Endothelial cell of umbilical vein (primary cell): ENCODE data around the gene C13orf46. TPM values are rescaled to one million over a fixed set of nuclear protein-coding genes. Genes with fewer than 3 reads are reported as not detected.

Source experiments
- BruUV-seq: library from RNA; stranded (reverse); fragments of 400-500 nt; replicated peaks from 2 replicates; lab custom pipeline; 2021; lab: Mats Ljungman, UMichigan
- CTCF ChIA-PET: fragments of 300-600, 350-600 bp; sonication (Branson Sonifier 250); formaldehyde crosslinking; loops from one replicate; lab custom pipeline; 2021; ENCODE audit warnings: antibody characterized with exemption, inconsistent platforms; lab: Charles Lee
- POLR2A ChIA-PET: fragments of 300-600, 350-600 bp; sonication (Branson Sonifier 250); formaldehyde crosslinking; loops from one replicate; lab custom pipeline; 2021; ENCODE audit warnings: antibody characterized with exemption, inconsistent platforms; lab: Charles Lee
- DNase-seq: peaks from one replicate; pipeline ENCODE4 v3.0.0-alpha.2; 2011; ENCODE audit warnings: low read depth, low spot score
- FAIRE-seq: peaks from 2 replicates; lab custom pipeline; 2011; peaks lifted over from hg19 to GRCh38; lab: Jason Lieb, UNC
- H2AFZ ChIP-seq: 2 replicates; pipeline ENCODE4 v1.6.0; 2012; ENCODE audit warnings: low read depth, low read length, control low read depth, inconsistent platforms
- H3K27ac ChIP-seq: 2 replicates; pipeline ENCODE4 v1.5.1; 2011; ENCODE audit warnings: low read depth, mild to moderate bottlenecking, control low read depth, low read length, moderate library complexity; ENCODE audit not compliant: insufficient read depth
- H3K27me3 ChIP-seq, 2 experiments: 2 replicates each; pipeline versions ENCODE4 v1.6.0 to v1.6.1; 2011; ENCODE audit warnings: low read length in 2 of 2, mixed read lengths in 1 of 2; ENCODE audit not compliant: control insufficient read depth in 2 of 2, insufficient read depth in 2 of 2
- H3K36me3 ChIP-seq, 2 experiments: 2 replicates in 1 of 2; 3 replicates in 1 of 2; pipeline ENCODE4 v1.5.1; 2011; ENCODE audit warnings: low read length in 2 of 2, mild to moderate bottlenecking in 1 of 2, moderate library complexity in 1 of 2; ENCODE audit not compliant: control insufficient read depth in 2 of 2, insufficient read depth in 2 of 2; ENCODE audit errors: extremely low read depth in 1 of 2
- H3K4me1 ChIP-seq: 3 replicates; pipeline ENCODE4 v1.5.1; 2011; ENCODE audit warnings: mild to moderate bottlenecking, low read length; ENCODE audit not compliant: control insufficient read depth, insufficient read depth; ENCODE audit errors: extremely low read depth
- H3K4me2 ChIP-seq: 2 replicates; pipeline ENCODE4 v1.6.1; 2011; ENCODE audit warnings: low read length, control low read depth, mixed read lengths; ENCODE audit not compliant: insufficient read depth
- H3K4me3 ChIP-seq, 3 experiments: fragments of 200-600 bp in 1 of 3; sonication (generic), shearing (Covaris generic) in 1 of 3; replicated peaks in 1 of 3; 2 replicates each; pipeline ENCODE4 v1.5.1; 2011 to 2016; ENCODE audit warnings: control low read depth in 3 of 3, low read length in 3 of 3, mild to moderate bottlenecking in 2 of 3, inconsistent platforms in 1 of 3, low read depth in 1 of 3, moderate library complexity in 1 of 3; ENCODE audit not compliant: insufficient read depth in 1 of 3
- H3K79me2 ChIP-seq: 2 replicates; pipeline ENCODE4 v1.6.0; 2012; ENCODE audit warnings: low read length, inconsistent platforms; ENCODE audit not compliant: control insufficient read depth, insufficient read depth
- H3K9ac ChIP-seq: replicated peaks from 2 replicates; pipeline ENCODE3; 2011; ENCODE audit warnings: low read length, control low read depth; ENCODE audit not compliant: insufficient read depth; ENCODE audit errors: extremely low read depth
- H3K9me1 ChIP-seq: replicated peaks from 3 replicates; pipeline ENCODE4 v1.6.0; 2011; ENCODE audit warnings: mild to moderate bottlenecking, low read length; ENCODE audit not compliant: control insufficient read depth, insufficient read depth; ENCODE audit errors: extremely low read depth
- H3K9me3 ChIP-seq: replicated peaks from 2 replicates; pipeline ENCODE4 v1.5.1; 2012; ENCODE audit warnings: low read length, inconsistent platforms; ENCODE audit not compliant: control insufficient read depth, insufficient read depth
- H4K20me1 ChIP-seq: replicated peaks from 2 replicates; pipeline ENCODE3; 2011; ENCODE audit warnings: mild to moderate bottlenecking, low read length; ENCODE audit not compliant: control insufficient read depth, insufficient read depth; ENCODE audit errors: extremely low read depth
- CTCF ChIP-seq, 2 donors: IDR thresholded peaks; 1 replicate in 1 of 2; 2 replicates in 1 of 2; pipeline ENCODE4 v1.5.1; 2011; ENCODE audit warnings: low read length in 2 of 2, mild to moderate bottlenecking in 2 of 2, moderate library complexity in 2 of 2, control low read depth in 1 of 2, inconsistent platforms in 1 of 2, low read depth in 1 of 2; ENCODE audit not compliant: insufficient read depth in 1 of 2; ENCODE audit errors: extremely low read depth in 1 of 2
- EZH2 ChIP-seq: IDR thresholded peaks from 2 replicates; pipeline ENCODE4 v1.6.1; 2012; ENCODE audit warnings: borderline replicate concordance, low read depth, mild to moderate bottlenecking, moderate library complexity, low read length, inconsistent platforms; ENCODE audit not compliant: severe bottlenecking
- FOS ChIP-seq: IDR thresholded peaks from 2 replicates; pipeline ENCODE4 v1.6.1; 2011; ENCODE audit warnings: mild to moderate bottlenecking, low read length, moderate library complexity, borderline replicate concordance; ENCODE audit not compliant: insufficient read depth
- GATA2 ChIP-seq: IDR thresholded peaks from 2 replicates; pipeline ENCODE4 v1.7.0; 2011; ENCODE audit warnings: low read depth, mild to moderate bottlenecking, moderate library complexity, mixed read lengths, low read length; ENCODE audit not compliant: insufficient read length, insufficient read depth
- JUN ChIP-seq: IDR thresholded peaks from 2 replicates; pipeline ENCODE4 v1.6.1; 2011; ENCODE audit warnings: borderline replicate concordance, low read depth; ENCODE audit not compliant: insufficient read length, insufficient read depth
- MYC ChIP-seq: IDR thresholded peaks from one replicate; pipeline ENCODE4 v1.6.1; 2011; ENCODE audit warnings: mild to moderate bottlenecking, low read depth, low read length
- POLR2A ChIP-seq: IDR thresholded peaks from 2 replicates; pipeline ENCODE4 v1.6.1; 2012; ENCODE audit warnings: low read depth, mild to moderate bottlenecking, control low read depth, low read length
- POLR2AphosphoS5 ChIP-seq: IDR thresholded peaks from 2 replicates; pipeline ENCODE4 v1.6.1; 2012; ENCODE audit warnings: low read depth, mild to moderate bottlenecking, control low read depth, low read length, moderate library complexity; ENCODE audit not compliant: insufficient read depth
- dilution Hi-C: fragments of 300-500 bp; cut with MboI; formaldehyde crosslinking; loops from one replicate; pipeline ENCODE4 v1.15.0; 2019; ENCODE audit warnings: low sequenced_read_pairs; ENCODE audit not compliant: extremely low pct_ligation_motif_present
- intact Hi-C: fragments of 100-400 bp; cut with micrococcal nuclease; formaldehyde crosslinking; loops from one replicate; pipeline ENCODE4 v1.10.0; 2022
- polyA plus RNA-seq, 4 experiments: library from polyadenylated mRNA; depleted of rRNA in 3 of 4; stranded (reverse) in 3 of 4; unstranded in 1 of 4; fragments of >200 nt; gene quantifications; 2 replicates each; pipeline versions ENCODE4 v1.2.1 to v1.2.3, GENCODE V29; 2011 to 2012; ENCODE audit warnings: missing spikeins in 1 of 4
- total RNA-seq: library from RNA; stranded (reverse); gene quantifications from 2 replicates; pipeline ENCODE4 v1.2.3, GENCODE V29; 2021
- TF ChIP-seq, protein P1 (sequence below): IDR thresholded peaks from 2 replicates; pipeline ENCODE4 v1.6.1; 2011; ENCODE audit not compliant: insufficient read depth, insufficient read length

The C13orf46 gene
- total and polyA plus RNA-seq, 2 donors (not counting 3 experiments of a cell fraction or from before 2014, with no cell fraction given), result 1.3 to 1.7 TPM

DNA sequence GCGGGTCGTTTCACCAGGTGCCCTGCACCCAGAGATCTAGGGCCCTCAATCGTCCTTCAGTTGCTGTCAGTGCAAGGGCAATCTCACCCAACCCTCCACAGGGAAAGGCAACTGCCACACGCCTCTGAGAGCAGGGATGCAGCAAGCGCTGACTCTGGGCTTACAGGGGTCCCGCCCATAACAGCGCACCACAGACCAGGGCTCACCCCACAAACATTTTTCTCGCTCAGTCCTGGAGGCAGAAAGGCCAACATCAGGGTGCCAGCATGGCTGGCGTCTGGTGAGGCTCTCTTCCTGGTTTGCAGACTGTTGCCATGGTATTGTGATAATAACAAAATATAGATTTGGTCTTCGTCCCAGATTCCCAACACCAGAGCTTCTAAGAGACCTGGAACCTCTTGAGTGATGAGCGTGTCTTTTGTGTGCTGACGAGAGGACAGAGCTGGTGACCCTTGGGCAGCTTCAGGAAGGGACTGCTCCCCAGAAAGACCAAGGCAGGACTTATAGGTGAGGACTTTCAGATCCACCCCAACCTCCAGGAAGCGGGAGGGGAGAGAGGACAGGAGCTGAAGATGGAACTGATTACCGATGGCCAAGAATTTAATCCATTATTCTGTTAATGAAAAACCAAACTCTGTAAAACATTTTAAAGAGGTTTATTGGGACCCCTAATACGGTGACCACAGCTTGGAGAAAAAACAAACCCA lies 51.3 kb downstream of the C13orf46 start:
- H3K36me3 ChIP-seq, result no peaks in the 10 kb centered on the region
- no peaks in the 10 kb centered on the region for H3K9me1 ChIP-seq
- TF ChIP-seq, protein P1, sequence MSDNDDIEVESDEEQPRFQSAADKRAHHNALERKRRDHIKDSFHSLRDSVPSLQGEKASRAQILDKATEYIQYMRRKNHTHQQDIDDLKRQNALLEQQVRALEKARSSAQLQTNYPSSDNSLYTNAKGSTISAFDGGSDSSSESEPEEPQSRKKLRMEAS, result no peak
- TF ChIP-seq MYC, result no peak
- TF ChIP-seq FOS, result no peak
- TF ChIP-seq EZH2, result no peak
- TF ChIP-seq GATA2, result no peak
- no peak for TF ChIP-seq POLR2AphosphoS5
- TF ChIP-seq POLR2A, result no peak
- no peak for TF ChIP-seq JUN
- no peak for TF ChIP-seq CTCF (IDR thresholded peaks at IDR 0.05; ENCODE audit: extremely low read depth in 1 of 2, insufficient read depth in 1 of 2, low read depth in 1 of 2, low read length in 2 of 2)
- no peak overlapping the region for H3K4me2 ChIP-seq
- ChIA-PET CTCF (interaction anchor here (0.9 kb wide), 1 partner anchor 16 kb away, joined by 4 read pairs; no protein-coding TSS in a partner anchor), POLR2A (no interaction called here)
- no peaks in the 10 kb centered on the region for H4K20me1 ChIP-seq
- BruUV-seq, result no TSS peak
- no peak overlapping the region for H2AFZ ChIP-seq
- no peaks in the 10 kb centered on the region for H3K79me2 ChIP-seq
- H3K4me1 ChIP-seq, result no peaks in the 10 kb centered on the region
- DNase-seq, result no peak
- H3K4me3 ChIP-seq, result no peak overlapping the region
- no peaks in the 10 kb centered on the region for H3K9me3 ChIP-seq
- intact Hi-C loops, result no loop called here
- H3K27ac ChIP-seq, result no peak overlapping the region
- peaks cover 5 to 7% of the 10 kb centered on the region in 2 experiments for H3K27me3 ChIP-seq
- H3K9ac ChIP-seq, result no peak overlapping the region
- FAIRE-seq, result no peak
- dilution Hi-C loops, result no loop called here
